ENCODE results near the gene FRY.

DNA sequence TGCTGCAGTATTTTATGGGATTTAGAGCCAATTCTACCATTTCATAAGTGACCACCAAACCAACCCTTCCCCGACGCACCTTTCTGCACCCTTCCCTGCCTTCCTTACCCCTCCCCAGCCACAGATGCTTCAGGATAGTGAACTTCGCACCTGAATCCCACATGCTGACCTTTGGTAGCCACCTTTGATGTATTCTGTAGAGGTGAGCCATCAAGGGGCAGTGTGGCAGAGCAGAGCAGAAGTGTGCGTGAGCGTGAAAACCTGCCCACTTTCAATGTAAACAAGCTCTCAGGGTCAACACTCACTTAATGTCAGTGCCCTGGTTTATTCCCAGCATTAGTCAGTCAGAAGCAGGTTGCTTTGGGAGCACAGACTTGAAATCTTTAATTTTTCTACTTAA, 107.7 kb downstream of the FRY start:
- no peak for TF ChIP-seq MLX (CRISPR knock-in tag; IDR thresholded peaks at IDR 0.05)
- TF ChIP-seq SMAD4 (CRISPR knock-in tag; IDR thresholded peaks at IDR 0.05) = no peak
- TF ChIP-seq, protein P1, sequence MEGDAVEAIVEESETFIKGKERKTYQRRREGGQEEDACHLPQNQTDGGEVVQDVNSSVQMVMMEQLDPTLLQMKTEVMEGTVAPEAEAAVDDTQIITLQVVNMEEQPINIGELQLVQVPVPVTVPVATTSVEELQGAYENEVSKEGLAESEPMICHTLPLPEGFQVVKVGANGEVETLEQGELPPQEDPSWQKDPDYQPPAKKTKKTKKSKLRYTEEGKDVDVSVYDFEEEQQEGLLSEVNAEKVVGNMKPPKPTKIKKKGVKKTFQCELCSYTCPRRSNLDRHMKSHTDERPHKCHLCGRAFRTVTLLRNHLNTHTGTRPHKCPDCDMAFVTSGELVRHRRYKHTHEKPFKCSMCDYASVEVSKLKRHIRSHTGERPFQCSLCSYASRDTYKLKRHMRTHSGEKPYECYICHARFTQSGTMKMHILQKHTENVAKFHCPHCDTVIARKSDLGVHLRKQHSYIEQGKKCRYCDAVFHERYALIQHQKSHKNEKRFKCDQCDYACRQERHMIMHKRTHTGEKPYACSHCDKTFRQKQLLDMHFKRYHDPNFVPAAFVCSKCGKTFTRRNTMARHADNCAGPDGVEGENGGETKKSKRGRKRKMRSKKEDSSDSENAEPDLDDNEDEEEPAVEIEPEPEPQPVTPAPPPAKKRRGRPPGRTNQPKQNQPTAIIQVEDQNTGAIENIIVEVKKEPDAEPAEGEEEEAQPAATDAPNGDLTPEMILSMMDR (IDR thresholded peaks at IDR 0.05) = no peak

Measured in WTC11 (cell line).